DOHH2 (cell line): Measurements from ENCODE around the gene ZNF304.

ENCODE experiments used
- CTCF ChIP-seq: fragments of 200-600 bp; sonication (generic); IDR thresholded peaks from one replicate; pipeline ENCODE4 v1.5.1; 2014; ENCODE audit warnings: antibody characterized with exemption, mild to moderate bottlenecking, low read depth, low read length; ENCODE audit not compliant: poor library complexity, severe bottlenecking
- EZH2phosphoT487 ChIP-seq: fragments of 200-600 bp; sonication (generic); IDR thresholded peaks from 2 replicates; pipeline ENCODE4 v1.6.1; 2017; ENCODE audit warnings: borderline replicate concordance, mild to moderate bottlenecking, antibody characterized with exemption, low read length, moderate library complexity, mixed read lengths

DNA sequence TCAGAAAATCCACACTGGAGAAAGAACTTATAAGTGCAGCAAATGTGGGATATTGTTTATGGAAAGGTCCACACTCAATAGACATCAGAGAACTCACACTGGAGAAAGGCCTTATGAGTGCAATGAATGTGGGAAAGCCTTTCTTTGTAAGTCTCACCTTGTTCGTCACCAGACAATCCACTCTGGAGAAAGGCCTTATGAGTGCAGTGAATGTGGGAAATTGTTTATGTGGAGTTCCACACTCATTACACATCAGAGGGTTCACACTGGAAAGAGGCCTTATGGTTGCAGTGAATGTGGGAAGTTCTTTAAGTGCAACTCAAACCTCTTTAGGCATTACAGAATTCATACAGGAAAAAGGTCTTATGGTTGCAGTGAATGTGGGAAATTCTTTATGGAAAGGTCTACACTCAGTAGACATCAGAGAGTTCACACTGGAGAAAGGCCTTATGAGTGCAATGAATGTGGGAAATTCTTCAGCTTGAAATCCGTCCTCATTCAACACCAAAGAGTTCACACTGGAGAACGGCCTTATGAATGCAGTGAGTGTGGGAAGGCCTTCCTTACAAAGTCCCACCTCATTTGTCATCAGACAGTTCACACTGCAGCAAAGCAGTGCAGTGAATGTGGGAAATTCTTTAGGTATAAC, 26.6 kb downstream of the ZNF304 start:
- TF ChIP-seq CTCF (no peak), EZH2phosphoT487 (no peak)
